HG03139 (cell line): Measurements from ENCODE around the gene ALDH1A1.

Source experiments
- ATAC-seq: cut with Tn5 transposase; IDR thresholded peaks from one replicate; pipeline ENCODE4 v1.9.1; 2021; ENCODE audit not compliant: unreplicated experiment

The ALDH1A1 gene

DNA sequence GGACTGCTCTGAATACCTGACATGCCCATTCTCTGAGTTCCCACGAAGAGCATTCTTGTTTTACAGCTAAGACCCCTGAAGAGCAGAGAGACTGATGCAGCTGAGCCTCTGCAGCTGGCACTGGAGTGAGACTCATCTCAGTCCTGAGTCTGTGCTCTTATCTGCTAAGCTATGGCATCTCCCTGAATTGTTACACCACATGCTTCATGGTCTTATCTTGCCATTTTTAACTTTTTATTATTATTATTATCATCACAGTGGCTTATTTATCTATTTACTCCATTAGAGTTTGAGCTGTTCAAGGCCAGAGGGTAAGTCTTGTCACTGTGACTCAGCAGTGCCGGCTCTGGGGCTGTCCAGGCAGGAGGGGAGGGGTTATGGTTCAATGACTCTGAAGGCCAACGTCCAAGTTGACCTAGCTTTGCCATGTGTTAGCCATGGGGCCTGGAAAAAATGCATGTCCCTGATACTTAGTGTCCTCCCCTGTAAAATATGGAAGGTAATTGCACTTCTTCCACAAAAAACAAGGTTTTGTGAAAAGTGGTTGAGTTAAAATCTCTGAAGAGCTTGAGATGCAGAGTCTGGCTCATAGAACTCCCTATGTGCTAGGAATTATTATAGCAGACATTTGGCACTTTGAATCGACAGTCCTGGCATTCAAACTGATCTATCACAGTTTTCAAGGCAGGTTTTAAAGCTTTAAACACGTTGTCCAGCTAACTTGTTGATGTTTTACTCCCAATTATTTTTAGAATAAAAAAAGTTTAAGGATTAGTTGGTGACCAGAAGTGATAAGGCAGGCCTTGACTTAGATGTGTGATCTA, 94.6 kb downstream of the ALDH1A1 start:
- ATAC-seq = no peak

DNA sequence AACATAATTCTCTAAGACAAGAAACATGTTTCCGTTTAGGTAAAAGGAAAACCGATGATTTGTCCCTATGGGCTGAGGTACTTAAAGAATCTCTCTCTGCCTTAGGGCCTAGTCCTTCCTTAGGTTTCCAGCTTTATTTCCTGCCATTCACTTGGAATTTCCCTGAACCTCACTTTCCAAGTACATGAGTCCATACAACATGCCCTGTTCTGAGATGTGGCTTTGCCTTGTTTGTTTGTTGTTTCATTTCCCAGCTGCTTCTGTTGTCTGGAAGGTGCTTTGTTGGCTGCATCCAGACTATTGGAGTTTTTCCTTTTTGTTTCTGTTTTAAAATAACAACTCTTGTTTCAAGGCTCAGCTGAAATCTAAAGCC, 95.2 kb downstream of the ALDH1A1 start:
- ATAC-seq = no peak

DNA sequence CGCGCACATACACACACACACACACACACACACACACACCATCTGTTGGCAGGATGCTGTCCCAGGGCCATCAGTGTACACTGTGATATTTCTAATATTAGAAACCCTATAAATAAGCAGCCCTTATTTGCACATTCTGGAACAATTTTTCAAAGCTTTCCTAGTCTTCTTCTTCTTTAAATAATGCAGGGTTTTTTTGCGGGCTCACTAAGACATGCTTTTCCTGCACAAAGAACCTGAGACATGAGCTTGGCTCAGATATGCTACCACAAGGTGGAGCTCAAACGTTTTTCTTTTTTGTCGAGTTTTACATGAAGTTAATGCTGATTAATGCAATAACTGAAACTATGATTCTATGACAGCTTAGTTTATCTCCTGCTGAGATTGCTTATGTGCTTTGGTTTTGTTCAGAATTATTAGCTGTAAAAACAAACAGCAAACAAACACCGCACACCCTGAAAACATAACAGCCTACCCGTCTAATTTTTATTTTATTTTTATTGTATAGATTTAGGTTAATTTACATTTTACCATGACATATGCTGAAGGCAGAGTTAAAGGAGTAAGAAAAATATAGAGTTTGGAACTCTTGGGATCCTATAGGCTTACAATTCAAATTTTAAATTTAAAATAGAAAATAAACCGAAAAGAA, 95.8 kb downstream of the ALDH1A1 start:
- no peak for ATAC-seq

DNA sequence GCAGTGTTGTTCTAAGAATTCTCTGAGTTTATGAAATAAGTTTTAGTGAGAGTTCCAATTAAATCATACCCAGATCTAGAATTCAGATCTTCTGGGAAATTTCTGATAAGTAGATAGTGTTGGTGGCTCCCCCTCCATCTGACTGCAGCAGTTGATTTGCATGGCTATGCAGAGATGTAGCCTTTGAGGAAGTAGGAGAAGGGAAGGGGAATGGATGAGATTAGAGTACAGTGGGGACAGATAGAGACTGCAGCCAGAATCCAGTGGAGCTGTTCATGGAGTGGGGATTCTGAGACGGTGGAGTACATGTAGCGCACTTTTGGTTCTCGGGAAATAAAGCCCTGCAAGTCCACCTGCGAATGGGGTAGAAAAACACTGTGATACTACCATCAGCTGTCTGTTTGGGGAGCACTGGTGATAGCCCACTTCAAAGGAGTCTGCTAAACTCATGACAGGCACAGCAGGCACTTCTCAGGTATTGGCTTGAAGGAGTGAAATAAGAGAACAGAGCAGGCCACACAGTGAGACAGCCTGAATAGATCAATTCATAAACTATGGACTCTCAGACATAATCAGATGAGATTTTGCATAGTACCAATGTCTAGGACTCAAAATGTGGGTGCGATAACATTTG, 96.8 kb downstream of the ALDH1A1 start:
- ATAC-seq = no peak

DNA sequence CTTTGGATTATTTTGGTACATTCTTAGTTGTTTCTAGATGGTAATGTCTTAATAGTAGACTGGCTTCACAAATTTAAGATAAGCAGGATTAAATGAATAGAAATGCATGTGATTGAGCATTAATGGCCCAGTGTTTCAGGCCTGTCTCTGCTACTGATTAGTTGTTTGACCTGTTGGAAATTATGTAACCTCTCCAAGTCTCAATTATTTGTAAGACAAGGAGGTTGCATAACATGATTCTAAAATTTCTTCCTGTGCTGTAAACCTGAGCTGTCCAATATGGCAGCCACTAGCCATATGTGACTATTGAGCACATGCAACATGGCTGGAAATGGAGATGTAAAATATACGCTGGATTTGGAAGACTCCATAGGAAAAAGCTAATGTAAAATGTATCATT, 97.5 kb downstream of the ALDH1A1 start:
- ATAC-seq = no peak
